ENCODE measurements around the gene NACC2.

NACC2 gene

DNA sequence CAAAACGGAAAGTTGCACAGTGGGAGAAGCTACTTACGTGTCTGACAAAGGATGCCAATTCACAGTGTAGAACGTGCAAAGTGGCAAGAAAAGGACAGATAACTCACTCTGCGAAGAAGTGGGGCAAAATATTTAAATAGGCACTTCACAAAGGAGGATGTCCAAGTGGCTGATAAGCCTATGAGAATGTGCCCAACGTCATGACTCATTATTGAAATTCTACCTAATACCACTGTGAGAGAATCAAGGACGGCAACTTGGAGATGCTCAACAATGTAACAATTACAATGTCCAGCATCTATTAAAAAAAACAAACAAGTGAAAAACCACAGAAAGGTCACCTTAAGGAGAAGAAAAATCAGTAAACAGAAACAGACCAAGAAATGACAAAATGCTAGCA lies 59.0 kb downstream of the NACC2 start:
- Histone ChIP-seq H3K9me3 (ENCODE audit: insufficient read depth, low read depth, low read length) (no peaks in the 10 kb centered on the region), H3F3A (ENCODE audit: low read depth) (no peaks in the 10 kb centered on the region), H4K20me1 (ENCODE audit: insufficient read depth, low read length, poor library complexity, severe bottlenecking) (no peaks in the 10 kb centered on the region), H3K4me2 (ENCODE audit: low read depth, low read length, poor library complexity, severe bottlenecking) (no peak overlapping the region), H2AFZ (ENCODE audit: low read length) (no peak overlapping the region), H3K36me3 (ENCODE audit: insufficient read depth, low read length) (no peaks in the 10 kb centered on the region), H3K4me1 (ENCODE audit: insufficient read depth, low read length, poor library complexity, severe bottlenecking) (no peaks in the 10 kb centered on the region), H3K79me2 (ENCODE audit: insufficient read depth, low read length) (no peaks in the 10 kb centered on the region), H3K4me3 (ENCODE audit: low read length, poor library complexity, severe bottlenecking) (no peak overlapping the region), H3K9ac (ENCODE audit: low read depth, low read length, poor library complexity, severe bottlenecking) (no peak overlapping the region), H3K27me3 (ENCODE audit: insufficient read depth, low read length, poor library complexity, severe bottlenecking) (no peaks in the 10 kb centered on the region), H3K9me2 (replicated peaks; ENCODE audit: low read depth, low read length) (no peaks in the 10 kb centered on the region)
- TF ChIP-seq, protein P1, sequence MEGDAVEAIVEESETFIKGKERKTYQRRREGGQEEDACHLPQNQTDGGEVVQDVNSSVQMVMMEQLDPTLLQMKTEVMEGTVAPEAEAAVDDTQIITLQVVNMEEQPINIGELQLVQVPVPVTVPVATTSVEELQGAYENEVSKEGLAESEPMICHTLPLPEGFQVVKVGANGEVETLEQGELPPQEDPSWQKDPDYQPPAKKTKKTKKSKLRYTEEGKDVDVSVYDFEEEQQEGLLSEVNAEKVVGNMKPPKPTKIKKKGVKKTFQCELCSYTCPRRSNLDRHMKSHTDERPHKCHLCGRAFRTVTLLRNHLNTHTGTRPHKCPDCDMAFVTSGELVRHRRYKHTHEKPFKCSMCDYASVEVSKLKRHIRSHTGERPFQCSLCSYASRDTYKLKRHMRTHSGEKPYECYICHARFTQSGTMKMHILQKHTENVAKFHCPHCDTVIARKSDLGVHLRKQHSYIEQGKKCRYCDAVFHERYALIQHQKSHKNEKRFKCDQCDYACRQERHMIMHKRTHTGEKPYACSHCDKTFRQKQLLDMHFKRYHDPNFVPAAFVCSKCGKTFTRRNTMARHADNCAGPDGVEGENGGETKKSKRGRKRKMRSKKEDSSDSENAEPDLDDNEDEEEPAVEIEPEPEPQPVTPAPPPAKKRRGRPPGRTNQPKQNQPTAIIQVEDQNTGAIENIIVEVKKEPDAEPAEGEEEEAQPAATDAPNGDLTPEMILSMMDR (conservative IDR thresholded peaks at IDR 0.05; ENCODE audit: low read length) = no peak
- no peak for TF ChIP-seq EZH2phosphoT487 (IDR thresholded peaks at IDR 0.05; ENCODE audit: borderline replicate concordance)

GRCh38 chr9:136031741-136032730 lies 63.1 kb downstream of the NACC2 start:
- H3K4me3 ChIP-seq (ENCODE audit: low read length, poor library complexity, severe bottlenecking) = no peak overlapping the region
- H3K9me2 ChIP-seq (replicated peaks; ENCODE audit: low read depth, low read length) = no peaks in the 10 kb centered on the region

GRCh38 chr9:136031094-136031493 lies 64.0 kb downstream of the NACC2 start:
- peaks cover 8% of the 10 kb centered on the region; the same call in 1 of the 2 replicates for H3K9me3 ChIP-seq (ENCODE audit: insufficient read depth, low read depth, low read length)
- no peak overlapping the region for H3K9ac ChIP-seq (ENCODE audit: low read depth, low read length, poor library complexity, severe bottlenecking)
- no peaks in the 10 kb centered on the region for H4K20me1 ChIP-seq (ENCODE audit: insufficient read depth, low read length, poor library complexity, severe bottlenecking)
- H3F3A ChIP-seq (ENCODE audit: low read depth) = no peaks in the 10 kb centered on the region
- no peak overlapping the region for H2AFZ ChIP-seq (ENCODE audit: low read length)
- no peaks in the 10 kb centered on the region for H3K4me1 ChIP-seq (ENCODE audit: insufficient read depth, low read length, poor library complexity, severe bottlenecking)
- no peak overlapping the region for H3K4me3 ChIP-seq (ENCODE audit: low read length, poor library complexity, severe bottlenecking)
- TF ChIP-seq EZH2phosphoT487 (IDR thresholded peaks at IDR 0.05; ENCODE audit: borderline replicate concordance) = no peak
- TF ChIP-seq, protein P1 (conservative IDR thresholded peaks at IDR 0.05; ENCODE audit: low read length) = no peak
- H3K79me2 ChIP-seq (ENCODE audit: insufficient read depth, low read length) = no peaks in the 10 kb centered on the region
- no peaks in the 10 kb centered on the region for H3K27me3 ChIP-seq (ENCODE audit: insufficient read depth, low read length, poor library complexity, severe bottlenecking)
- H3K9me2 ChIP-seq (replicated peaks; ENCODE audit: low read depth, low read length) = no peaks in the 10 kb centered on the region
- H3K36me3 ChIP-seq (ENCODE audit: insufficient read depth, low read length) = no peaks in the 10 kb centered on the region
- no peak overlapping the region for H3K4me2 ChIP-seq (ENCODE audit: low read depth, low read length, poor library complexity, severe bottlenecking)

More at GRCh38 chr9:136031741-136032730, 63.1 kb downstream of the NACC2 start:
- Histone ChIP-seq H2AFZ (ENCODE audit: low read length) (no peak overlapping the region), H3K4me2 (ENCODE audit: low read depth, low read length, poor library complexity, severe bottlenecking) (no peak overlapping the region), H3K27me3 (ENCODE audit: insufficient read depth, low read length, poor library complexity, severe bottlenecking) (no peaks in the 10 kb centered on the region), H4K20me1 (ENCODE audit: insufficient read depth, low read length, poor library complexity, severe bottlenecking) (no peaks in the 10 kb centered on the region), H3F3A (ENCODE audit: low read depth) (no peaks in the 10 kb centered on the region), H3K9me3 (ENCODE audit: insufficient read depth, low read depth, low read length) (peaks cover 8% of the 10 kb centered on the region; the same call in 1 of the 2 replicates), H3K4me1 (ENCODE audit: insufficient read depth, low read length, poor library complexity, severe bottlenecking) (no peaks in the 10 kb centered on the region), H3K36me3 (ENCODE audit: insufficient read depth, low read length) (no peaks in the 10 kb centered on the region), H3K9ac (ENCODE audit: low read depth, low read length, poor library complexity, severe bottlenecking) (no peak overlapping the region), H3K79me2 (ENCODE audit: insufficient read depth, low read length) (no peaks in the 10 kb centered on the region)
- TF ChIP-seq, protein P1 (conservative IDR thresholded peaks at IDR 0.05; ENCODE audit: low read length) = no peak
- no peak for TF ChIP-seq EZH2phosphoT487 (IDR thresholded peaks at IDR 0.05; ENCODE audit: borderline replicate concordance)
